Activated T-helper 1 cell treated with anti-CD3 and anti-CD28 coated beads, Interleukin-2, amount 50 U/mL, for 16 hours (primary cell): ENCODE results near the gene GJC2.

ENCODE experiments used
- DNase-seq, 2 donors: peaks; one replicate each; pipeline ENCODE4 v3.0.0-alpha.2; 2020; ENCODE audit warnings: low read depth in 1 of 2, low spot score in 1 of 2

Gene GJC2

DNA sequence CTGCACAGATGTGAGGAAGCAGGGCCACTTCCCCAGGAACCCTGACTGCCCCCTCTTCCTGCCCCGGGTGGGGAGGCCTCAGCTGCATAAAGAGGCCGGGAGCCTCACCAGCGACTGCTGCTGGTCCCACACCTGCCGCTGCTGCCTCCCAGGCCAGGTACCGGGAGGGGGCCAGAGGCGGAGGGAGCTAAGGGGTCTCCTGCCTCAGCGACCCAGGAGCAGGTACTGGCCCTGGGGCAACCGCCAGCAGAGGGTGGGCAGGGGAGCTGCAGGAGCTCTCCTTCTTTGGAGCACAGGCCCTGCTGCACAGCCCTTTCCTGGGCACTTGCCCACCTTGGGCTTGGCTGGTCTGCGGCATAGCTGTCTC is 6.8 kb downstream of the GJC2 start:
- DNase-seq, result no peak

DNA sequence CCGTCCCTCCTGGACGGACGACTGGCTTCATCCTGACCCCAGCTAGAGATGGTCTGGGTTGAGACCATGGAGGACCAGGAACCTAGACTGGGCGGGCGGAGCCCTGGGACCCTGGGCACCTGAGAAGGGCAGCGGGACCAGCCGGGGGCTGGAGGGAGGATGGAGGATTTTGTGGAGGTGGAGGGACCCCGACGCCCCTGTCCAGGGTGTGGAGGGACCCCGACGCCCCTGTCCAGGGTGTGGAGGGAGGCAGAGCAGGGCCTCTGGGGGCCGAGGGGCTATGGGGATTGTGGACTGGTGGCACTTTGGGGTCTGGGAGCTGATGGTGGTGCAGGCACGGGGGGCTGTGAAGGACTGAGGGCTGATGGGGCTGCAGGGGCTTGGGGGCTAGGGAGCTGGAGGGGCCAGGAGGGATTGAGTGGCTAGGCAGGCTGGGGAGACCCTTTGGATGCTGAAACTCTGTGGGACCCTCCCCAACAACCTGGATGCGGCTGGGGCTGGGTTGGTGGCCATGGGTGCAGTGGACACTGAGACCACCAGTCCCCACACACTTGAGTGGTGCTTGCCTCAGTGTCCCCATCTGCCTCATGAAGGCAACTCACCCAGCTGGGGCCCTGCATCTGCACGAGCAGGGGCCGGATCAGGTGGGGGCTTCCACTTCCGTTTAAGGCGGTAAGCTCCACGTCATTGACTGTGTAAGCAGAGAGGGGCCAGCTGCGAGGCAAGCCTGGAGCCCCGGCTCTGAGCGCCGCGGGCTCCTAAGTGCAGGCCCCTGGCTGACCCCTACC is 7.4 kb downstream of the GJC2 start:
- no peak for DNase-seq

- no peak for DNase-seq
Observed at GRCh38 chr1:228157729-228158126, 8.0 kb downstream of the GJC2 start.

DNA sequence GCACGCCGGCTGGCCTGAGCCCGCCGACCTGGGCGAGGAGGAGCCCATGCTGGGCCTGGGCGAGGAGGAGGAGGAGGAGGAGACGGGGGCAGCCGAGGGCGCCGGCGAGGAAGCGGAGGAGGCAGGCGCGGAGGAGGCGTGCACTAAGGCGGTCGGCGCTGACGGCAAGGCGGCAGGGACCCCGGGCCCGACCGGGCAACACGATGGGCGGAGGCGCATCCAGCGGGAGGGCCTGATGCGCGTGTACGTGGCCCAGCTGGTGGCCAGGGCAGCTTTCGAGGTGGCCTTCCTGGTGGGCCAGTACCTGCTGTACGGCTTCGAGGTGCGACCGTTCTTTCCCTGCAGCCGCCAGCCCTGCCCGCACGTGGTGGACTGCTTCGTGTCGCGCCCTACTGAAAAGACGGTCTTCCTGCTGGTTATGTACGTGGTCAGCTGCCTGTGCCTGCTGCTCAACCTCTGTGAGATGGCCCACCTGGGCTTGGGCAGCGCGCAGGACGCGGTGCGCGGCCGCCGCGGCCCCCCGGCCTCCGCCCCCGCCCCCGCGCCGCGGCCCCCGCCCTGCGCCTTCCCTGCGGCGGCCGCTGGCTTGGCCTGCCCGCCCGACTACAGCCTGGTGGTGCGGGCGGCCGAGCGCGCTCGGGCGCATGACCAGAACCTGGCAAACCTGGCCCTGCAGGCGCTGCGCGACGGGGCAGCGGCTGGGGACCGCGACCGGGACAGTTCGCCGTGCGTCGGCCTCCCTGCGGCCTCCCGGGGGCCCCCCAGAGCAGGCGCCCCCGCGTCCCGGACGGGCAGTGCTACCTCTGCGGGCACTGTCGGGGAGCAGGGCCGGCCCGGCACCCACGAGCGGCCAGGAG is 8.6 kb downstream of the GJC2 start:
- DNase-seq, result no peak

GRCh38 chr1:228159008-228159665 is 9.4 kb downstream of the GJC2 start:
- no peak for DNase-seq

DNA sequence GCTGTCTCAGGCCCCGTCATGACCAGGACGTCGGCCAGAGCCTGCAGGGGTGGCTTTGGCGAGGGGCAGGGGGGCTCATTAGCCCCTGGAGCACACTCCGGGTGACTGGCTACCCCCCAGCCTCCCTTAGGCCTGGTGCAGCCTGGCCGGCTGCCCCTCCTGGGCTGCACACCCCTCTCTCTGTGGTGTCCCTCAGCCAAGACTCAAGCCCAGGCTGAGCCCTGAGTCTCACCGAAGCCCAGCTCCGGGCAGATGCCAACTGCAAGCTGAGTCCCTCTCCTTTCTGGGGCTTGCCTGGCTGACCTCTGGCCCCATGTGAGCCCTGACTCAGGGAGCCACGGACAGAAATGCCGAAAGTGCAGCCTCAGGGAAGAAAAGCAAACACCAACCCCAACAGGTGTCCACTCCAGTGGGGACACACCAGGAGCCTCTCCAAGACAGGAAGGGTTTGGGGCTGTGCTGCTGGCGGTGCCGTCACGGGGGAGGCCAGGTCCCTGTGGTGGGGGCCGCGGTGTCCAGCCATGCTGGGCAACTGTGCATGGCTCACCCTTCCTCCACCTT is 10.6 kb downstream of the GJC2 start:
- DNase-seq, result no peak

GRCh38 chr1:228161362-228161761 is 11.6 kb downstream of the GJC2 start:
- DNase-seq, result no peak

- no peak for DNase-seq
Observed at GRCh38 chr1:228161866-228162265, 12.1 kb downstream of the GJC2 start.

GRCh38 chr1:228162286-228163006 is 12.7 kb downstream of the GJC2 start:
- DNase-seq, result no peak

DNA sequence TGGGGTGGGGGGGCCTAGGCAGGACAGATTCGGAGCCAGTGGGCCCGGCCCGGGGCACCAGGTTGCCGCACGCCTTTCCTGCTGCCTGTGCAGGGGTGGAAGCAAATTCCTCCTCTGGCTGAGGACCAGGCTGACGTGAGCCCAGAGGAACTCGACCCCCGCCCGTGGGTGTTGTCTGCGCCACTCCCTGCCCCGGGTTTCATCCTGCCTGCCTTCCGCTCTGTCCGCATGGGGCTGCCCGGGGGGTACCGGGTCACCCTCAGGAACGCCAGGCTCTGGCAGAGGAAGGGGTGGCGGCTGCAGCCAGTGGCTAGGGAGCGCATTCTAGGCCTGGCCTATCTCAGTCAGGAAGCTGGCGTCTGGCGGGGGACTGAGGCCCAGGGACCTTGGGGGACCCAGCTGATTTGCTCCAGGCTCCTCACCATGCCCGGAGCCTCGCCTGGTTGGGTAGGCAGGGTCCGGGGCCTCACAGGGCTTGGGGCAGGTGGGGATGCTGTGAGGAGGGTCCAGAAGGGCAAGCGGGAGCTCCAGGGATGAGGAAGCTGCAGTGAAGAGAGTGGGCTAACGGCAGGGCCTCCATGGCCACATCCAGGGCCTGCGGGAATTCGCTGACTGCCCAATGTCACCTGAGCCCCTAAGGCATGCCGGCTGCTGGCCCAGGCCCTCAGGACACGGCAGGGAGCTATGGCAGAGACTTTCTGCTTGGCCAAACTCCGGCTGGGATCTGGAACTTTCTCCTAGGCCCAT is 13.4 kb downstream of the GJC2 start:
- no peak for DNase-seq

GRCh38 chr1:228163776-228164519 is 14.2 kb downstream of the GJC2 start:
- no peak for DNase-seq

DNA sequence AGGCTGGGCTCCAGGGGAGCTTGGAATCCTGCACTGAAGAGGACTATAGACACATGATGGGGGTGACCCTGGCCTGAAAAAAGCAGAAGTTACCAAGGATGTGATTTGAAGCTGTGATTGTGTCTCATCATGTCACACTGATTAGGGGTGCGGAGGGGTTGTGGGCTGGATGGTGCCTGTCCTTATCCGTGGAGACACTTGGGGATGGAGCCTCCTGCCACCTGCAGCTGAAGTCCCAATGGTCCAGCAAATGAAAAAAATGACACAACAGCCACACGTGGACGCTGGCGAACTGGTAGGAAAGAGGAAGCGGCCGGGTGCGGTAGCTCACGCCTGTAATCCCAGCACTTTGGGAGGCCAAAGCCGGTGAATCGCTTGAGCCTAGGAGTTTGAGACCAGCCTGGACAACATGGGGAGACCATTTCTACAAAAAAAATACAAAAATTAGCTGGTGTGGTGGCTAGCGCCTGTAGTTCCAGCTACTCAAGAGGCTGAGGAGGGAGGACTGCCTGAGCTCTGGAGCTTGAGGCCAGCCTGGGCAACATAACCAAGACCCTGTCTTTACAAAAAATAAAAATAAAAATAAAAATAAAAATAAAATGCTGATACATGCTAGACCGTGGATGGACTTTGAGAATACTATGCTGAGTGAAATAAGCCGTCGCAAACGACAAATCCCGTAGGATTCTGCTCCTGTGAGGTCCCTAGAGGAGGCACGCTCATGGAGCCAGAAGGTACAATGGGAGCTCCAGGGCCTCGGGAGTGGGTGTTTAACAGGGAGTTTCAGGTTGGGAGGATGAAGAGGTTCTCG is 15.0 kb downstream of the GJC2 start:
- no peak for DNase-seq

GRCh38 chr1:228165372-228166169 is 15.8 kb downstream of the GJC2 start, which contains the start of gene IBA57:
TSS of gene IBA57 (plus strand) at chr1:228165804. CDS start at chr1:228165817, 13 bp downstream.
- peak; percentile 99 to 100 for DNase-seq

GRCh38 chr1:228166170-228166936 is 16.6 kb downstream of the GJC2 start:
- DNase-seq, result no peak

DNA sequence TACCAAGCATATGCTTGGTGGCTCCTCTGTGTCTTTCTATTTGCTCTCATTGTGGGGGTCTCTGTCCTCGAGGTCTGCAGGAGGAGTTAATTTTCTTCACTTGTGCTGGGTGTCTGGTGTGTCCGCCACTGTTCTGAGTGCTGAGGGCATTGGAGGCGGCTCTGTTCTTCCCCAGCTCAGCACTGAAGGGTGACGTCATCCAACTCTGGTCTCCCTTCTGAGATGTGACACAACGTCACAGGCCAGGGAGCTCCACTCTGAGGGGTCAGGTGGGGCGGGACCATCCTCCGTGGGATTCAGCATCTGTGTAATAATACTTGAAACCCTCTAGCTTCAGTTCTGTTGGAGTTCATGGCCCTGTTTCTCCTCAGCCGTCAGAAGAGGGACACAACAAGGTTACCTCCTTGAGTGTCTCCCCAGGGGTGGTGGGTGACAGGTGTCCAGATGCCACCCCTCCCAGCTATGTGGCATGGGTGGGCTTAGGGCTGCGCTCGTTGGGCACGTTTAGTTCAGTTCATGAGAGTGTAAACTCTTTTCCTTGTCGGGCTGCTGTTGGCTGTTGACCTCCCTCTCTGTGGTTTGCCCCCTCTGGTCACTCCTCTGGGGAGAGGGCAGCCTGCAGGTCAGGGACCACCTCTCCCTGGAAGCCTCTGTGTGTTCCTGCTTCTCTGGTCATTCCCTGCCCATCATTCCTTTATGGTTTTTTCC is 19.0 kb downstream of the GJC2 start:
- DNase-seq, result no peak

DNA sequence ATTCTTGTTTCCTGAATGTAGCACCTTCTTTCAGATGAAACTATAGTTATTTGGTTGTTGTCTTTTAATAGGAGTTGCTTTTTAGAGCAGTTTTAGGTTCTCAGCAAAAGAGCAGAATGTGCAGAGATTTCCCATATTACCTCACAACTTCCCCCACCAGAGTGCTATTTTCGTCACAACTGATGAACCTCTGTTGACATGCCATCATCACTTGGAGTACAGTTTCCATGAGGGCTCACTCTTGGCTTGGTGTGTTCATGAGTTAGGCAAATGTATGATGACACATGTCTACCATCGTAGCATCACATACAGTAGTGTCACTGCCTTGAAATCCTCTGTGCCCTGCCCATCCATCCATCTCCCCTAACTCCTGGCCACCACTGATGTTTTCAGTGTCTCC is 19.6 kb downstream of the GJC2 start:
- no peak for DNase-seq
